Measurements from ENCODE around the gene SPATA13.

The SPATA13 gene

DNA sequence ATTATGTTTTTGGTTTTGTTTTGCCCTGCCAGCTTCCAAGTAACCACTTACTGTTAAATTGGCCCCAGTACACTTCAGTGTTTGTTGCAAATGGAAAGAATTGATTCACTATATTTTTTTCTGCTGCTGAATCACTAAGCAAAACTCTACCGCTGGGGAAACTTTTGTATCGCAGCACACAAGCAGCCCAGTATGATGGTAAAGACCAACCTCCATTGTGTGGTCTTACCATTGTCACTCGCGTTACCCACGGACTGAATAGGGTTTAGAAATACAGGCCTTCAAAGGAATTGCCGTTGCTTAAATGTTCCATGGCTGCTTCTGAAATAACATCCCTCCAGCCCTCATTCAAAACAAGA is 7.9 kb downstream of the SPATA13 start:
- no peak for DNase-seq

DNA sequence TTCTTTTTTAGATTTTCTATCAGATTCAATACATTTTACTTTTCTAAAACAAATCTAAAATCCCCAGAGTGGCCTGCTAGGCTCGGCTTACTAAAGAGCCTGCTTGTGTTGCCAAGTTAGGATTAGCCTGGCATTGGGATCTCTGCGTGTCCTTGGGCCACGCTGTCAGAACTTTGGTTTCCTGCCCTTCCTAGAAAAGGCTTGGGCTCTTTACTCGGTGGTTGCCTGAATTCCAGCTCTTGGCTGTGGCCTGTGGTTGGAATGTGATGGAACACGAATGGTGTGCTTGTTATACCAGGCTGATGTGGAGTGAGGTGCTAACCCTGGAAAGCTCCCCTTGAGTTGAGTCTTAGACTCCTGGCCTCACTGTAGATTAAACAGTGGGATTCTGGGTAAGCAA is 8.5 kb downstream of the SPATA13 start:
- no peak for DNase-seq

DNA sequence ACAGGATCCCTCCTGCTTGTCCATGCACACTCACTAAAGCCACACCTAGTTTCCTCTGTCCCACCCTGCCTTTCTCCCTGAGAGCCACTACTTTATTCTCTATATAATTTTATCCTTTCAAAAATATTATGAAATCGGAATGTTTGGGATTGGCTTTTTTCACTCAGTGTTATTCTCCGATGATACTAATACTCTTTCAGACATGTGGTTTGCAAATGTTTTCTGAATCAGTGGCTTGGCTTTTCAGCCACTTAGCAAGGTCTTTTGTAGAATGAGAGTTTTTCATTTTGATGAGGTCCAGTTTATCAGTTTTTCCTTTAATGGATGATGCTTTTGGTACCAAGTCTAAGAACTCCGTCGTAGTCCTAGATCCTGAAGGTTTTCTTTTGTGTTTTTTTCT is 11.6 kb downstream of the SPATA13 start:
- DNase-seq = no peak

DNA sequence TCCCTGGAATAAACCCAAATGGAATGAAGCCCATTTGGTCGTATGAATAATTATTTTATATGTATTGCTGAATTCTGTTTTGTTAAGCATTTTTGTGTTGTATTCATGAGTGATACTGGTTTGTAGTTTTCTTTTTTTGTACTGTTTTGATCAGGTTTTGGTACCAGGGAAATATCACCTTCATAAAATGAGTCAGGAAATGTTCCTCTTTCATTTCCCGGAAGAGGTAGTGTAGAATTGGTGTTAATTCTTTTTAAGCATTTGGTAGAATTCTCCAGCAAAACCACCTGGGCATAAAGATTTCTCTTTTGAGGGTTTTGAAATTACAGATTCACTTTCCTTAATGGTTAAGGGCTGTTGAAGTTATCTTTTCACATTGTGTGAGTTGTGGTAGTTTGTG is 13.3 kb downstream of the SPATA13 start:
- no peak for DNase-seq

DNA sequence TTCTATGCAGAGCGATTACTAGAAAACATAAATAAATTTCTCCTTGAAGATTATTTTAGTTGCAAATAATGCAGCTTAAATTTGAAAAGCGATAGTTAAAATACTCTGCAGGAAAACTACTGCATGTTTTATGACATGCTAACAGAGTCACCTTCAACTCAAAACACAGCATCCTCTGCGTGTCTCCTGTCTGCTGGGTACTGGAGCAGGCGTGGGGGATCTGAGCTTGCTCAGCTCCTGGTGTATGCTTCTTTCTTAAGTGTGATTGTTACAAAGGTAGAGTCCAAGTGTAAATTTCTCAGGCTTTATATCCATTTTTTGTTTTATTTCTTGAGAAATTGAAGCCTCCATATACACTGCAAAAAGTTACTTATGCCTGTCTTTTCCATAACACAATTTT is 15.3 kb downstream of the SPATA13 start:
- no peak for DNase-seq

DNA sequence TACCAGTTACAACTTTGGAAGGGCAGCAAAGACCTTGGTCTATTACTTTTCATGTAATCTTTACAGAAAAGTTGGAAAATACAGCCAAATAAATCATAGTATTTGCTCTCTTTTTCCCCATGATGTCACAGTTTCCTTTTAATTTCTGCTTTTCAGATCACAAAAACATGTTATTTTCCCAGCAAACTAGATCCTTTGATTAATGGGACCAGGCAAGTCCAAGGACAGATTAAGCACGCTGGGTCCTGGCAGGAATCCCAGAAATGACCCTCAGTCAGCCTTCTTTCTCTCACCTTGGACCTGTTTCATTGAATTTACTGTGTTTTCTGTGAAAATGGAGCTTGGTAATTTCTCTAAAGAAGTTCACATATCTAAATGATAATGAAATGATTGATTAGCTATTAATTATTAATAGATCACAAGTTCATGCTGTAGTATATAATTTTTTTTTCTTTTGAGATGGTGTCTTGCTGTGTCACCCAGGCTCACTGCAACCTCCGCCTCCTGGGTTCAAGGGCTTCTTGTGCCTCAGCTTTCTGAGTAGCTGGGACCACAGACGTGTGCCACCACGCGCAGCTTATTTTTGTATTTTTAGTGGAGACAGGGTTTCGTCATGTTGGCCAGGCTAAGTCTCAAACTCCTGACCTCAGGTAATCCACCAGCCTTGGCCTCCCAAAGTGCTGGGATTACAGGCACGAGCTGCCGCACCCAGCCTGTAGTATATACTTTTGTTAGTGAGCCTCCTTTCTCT is 16.0 kb downstream of the SPATA13 start:
- no peak for DNase-seq

DNA sequence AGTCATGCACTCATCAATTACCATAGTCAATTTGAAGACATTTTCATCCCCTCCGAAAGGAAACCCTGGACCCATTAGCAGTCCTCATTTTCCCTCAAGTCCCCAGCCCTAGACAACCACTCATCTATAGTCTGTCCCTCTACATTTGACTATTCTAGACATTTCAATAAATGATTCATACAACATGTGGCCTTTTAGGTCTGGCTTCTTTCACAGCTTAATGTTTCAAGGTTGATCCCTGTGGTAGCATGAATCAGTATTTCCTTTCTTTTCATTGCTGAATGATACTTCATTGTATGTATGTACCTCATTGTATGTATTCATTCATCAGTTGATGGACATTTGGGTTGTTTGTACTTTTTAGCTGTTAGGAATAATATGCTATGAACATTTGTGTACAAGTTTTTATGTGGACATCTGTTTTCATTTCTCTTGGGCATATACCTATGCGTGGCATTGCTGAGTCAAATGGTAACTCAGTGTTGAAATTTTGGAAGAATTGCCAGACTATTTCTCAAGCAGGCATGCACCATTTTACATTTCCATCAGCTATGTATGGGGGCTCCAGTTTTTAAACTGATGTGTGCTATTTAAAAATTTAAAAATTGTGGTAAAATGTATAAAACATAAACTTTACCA is 18.4 kb downstream of the SPATA13 start:
- no peak for DNase-seq

DNA sequence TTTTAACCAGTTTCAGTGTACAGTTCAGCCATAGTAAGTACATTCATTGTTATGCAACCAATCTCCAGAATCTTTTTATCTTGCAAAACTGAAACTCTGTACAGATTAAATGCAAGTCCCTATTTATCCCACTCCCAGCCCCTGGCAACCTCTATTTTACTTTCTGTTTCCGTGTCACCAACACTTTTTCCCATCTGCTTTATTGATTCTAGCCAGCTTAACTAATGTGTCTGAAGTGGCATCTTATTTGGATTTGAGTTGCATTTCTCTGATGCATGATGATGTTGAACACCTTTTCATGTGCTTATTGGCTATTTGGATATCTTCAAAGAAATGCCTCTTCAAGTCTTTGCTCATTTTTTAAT is 18.9 kb downstream of the SPATA13 start:
- DNase-seq = no peak

DNA sequence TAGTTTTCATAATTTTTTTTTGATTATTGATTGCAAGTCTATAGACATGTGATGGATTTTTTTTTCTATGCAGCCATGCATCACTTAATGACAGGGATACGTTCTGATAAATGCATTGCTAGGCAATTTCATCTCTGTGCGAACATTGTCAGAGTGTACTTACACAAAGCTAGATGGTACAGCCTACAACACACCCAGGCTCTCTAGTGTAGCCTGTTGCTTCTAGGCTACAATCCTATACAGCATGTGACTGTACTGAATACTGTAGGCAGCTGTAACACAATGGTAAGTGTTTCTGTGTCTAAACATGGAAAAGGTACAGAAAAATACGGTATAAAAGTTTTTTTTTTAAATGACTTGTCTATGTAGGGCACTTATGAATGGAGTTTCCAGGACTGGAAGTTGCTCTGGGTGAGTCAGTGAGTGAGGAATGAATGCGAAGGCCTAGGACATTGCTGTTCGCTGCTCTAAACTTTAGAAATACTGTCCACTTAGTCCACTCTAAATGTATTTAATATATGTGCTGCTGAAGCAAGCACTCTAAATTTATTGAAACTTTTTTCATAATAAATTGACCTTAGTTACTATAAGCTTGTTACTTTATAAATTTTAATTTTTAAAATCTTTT is 20.3 kb downstream of the SPATA13 start:
- DNase-seq = no peak

DNA sequence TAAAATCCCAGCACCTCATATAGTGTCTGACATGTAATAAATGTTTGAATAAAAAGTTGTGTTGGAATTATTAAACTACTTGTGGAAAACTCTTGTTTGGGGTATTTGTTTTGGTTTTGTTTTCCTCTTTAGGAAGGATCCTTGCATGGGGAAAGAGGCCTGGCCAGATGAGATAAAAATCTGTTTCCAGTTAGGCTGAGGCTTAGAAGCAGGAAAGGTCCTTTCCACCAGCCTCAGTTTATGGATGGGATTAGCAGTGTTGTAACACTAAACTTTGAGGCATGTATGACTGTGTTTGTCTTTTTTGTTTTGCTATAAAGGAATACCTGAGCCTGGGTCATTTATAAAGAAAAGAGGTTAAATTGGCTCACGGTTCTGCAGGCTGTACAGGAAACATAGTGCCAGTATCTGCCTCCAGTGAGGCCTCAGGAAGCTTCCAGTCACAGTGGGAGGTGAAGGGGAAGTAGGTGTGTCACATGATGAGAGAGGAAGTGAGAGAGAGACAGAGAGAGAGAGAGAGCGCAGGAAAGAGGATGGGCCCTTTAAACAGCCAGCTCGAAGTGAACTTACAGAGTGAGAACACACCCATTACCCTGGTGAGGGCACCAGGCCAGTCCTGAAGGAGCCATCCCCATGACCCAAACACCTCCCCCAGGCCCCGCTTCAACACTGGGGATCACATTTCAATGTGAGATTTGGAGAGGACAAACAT is 21.6 kb downstream of the SPATA13 start:
- DNase-seq = no peak

DNA sequence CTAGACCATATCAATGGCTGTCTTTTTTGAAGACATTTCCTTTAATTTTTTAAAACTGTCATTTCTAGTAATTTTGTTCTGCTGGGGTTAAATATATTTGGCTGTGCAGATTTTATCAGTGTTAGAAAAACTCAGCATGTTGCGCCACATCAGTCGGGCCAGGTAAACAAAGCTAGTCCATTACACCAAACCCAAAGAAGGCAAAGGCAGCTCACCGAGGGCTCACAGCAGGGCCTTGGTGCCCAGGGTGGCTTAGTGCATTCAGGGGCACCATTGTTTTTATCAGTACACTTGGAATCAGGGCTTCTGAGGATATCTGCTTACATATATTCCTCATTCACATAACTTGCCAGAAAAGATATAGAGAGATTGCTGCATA is 22.2 kb downstream of the SPATA13 start:
- no peak for DNase-seq

DNA sequence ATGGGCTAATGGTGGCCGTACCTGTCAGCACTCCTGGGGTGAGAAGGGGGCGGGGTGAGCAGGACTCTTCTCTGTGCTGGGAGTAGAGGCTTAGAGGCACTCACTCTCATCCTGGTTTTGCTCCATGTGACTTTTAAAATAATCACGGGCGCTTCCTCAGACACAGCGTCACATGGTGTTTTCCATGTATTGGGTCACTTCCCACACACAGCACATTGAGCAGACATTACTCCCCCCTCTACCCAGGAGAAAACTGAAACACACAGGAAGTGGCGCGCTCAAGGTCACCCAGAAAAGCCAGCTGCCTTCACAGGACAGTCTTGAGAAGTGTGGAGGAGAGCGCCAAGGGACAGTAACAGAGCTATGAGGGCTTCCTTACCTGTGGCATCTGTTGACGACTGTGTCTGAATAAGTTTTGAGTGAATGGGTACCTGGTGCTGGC is 23.2 kb downstream of the SPATA13 start:
- DNase-seq = no peak

DNA sequence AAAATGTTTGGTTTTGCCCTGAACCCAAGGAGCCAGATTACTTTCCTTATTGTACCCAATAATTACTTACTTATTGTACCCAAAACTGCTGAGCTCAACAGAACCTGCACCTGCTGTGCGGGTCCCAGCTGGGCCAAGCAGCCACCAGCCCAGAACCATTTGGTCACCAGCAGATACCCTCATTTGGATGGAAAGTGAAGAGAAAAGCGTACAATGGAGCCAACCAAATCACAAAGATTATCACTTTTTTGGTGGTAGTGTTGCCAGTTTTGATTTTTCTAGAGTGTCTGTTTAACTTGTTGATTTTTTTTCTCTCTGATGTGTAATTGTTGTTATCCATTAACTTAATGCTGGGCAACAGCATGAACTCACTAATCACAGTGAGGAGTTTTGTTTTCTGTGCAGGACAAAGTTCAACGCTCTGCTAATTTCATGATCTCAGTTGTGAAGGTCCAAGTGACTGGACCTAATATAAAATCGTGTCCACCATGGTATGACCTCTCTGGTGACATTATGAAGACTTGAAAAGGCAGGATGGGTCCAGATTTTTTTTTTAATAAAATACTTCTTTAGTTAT is 23.8 kb downstream of the SPATA13 start:
- DNase-seq = no peak

DNA sequence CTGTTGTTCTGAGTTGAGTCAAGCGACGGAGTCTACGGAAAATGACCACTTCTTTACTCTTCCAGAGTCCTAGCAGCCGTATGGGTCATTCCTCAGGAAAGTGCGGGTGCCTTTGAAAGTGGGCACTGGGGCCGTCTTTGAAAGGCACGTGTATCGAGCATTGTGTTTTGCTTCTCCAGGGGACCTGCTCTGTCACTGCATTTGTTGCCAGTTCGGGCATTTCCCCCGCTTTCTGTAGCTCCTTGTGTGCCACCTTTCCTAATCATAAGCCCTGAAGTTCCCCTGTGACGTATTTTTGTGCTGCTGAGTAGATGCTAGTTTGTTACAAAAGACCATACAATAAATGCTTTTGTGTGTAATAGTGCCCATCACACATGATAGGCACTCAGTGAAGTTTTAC is 24.4 kb downstream of the SPATA13 start:
- no peak for DNase-seq

DNA sequence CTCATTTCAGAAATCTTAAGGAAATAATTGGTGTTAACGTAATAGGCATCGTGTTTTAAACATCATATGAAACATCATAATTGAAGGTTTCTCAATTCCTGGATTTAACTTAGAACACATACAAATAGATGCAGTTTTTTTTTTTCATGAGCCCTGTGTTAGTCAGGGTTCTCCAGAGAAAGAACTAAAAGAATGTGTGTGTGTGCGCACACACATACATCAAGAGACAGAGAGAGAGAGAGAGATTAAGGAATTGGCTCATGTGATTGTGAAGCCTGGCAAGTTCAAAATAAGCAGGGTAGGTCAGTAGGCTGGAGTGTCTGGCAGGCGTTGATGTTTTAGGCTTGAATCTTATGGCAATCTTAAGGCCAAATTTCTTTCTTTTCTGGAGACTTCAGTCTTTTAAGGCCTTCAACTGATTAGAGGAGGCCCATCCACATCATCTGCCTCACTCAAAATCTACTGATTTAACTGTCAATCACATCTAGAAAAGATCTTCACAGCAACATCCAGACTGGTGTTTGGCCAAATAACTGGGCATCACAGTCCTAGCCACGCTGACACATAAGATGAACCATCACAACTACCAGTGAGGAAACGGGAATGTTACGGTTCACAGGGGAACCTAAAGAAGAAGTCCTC is 25.2 kb downstream of the SPATA13 start:
- DNase-seq = no peak

DNA sequence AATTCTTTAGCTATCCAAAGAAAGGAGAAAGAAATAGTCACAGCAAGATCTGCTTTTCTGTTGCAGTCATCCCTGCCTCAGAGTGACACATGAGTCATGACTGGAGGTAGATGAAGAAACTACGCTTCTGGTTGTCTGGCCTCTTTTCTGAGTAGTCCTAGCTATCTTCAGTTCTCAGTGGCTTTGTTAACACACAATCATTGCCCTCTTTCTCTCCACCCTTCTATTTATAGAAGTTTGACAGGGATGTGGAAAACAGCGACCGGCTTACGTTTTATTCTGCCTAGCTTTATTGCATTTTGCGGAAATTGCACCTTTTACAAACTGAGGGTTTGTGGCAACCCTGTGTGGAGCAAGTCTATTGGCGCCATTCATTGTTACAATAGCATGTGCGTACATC is 26.7 kb downstream of the SPATA13 start:
- peak in 1 of 2 donors; percentile 2 for DNase-seq

DNA sequence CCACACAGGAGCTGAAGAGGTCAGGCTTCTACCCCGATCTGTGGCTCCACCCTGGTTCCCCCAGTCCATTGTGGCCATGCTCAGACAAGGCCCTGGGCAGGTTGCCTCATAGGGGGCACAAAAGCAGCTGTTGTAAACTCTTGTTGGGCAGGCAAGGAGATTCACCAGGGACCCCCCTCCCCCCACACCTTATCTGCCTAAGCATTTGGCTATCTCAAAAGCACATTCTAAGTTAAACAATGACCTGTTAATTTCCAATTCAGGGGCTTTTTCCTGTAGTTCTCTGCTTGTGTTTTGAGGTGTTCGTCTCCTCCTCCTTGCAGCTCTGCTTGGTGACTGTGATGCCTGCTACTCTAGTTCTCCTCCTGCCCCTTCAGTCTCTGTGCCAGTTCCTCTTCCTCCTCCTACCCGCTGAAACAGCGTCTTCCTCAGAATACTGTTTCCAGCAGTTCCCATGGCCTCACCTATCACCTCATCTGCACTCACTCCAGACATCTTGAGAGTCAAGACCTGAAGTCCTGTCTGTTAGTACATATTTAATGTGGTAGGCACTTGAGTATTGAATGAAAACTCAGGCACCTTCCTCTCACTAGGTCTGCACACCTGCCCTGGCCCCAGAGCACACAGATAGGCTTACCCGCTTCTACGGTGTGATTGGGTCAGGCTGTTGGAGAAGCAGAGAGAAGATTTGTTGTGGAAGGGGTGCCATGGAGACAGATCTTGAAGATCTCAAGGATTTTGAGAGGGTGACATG is 31.7 kb downstream of the SPATA13 start:
- DNase-seq = no peak

DNA sequence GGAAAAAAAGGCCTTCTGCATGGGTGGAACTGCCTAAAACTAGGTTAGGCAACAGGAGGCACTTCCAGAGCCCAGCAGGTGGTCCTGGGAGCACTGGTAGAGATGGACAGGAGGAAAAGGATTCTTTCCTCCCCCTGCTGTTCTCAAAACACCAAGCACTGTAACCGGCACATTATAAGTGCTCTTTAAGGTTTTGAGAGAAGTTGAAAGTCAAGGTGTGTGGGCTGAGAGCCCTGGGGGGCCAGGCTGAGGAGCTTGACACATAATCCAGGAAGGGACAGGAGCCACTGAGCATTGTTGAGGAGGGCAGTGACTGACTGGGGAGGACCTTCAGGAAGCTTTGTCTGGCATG is 32.3 kb downstream of the SPATA13 start:
- DNase-seq = no peak

DNA sequence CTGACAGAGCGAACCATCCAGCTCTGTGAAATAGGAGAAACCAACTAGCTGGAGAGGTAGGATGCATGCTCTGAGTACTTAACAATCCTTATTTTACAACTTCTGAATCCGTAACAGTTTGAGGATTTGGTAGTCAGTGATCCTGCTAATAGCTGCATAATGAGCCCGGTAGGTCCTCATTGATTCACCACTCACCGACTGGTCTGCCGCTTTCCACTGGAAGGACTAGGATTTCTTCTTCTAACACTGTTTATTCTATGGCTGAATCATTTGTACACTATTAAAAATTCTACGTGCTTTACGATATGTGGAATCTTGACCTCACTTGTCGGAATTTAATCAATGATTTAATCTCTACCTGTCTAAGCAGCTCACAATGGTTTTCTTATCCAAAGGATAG is 33.9 kb downstream of the SPATA13 start:
- no peak for DNase-seq

DNA sequence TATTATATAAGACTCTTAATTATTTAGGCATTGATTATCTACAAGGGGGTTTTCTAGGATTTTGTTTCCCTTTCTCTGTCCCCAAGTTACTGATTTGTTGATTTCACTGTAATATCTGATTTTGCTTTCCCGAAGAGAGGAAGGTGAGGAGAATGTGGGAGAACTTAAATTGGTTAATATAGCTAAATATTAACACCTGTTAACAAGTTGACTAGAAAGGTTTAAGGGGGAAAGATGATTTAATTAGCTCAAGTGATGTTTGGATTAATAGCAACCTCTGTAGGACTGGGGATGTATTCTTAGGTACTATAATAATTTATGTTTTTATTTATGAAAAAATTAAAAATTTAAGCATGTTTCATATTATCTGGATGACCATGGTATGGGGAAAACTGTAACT is 35.1 kb downstream of the SPATA13 start:
- no peak for DNase-seq

DNA sequence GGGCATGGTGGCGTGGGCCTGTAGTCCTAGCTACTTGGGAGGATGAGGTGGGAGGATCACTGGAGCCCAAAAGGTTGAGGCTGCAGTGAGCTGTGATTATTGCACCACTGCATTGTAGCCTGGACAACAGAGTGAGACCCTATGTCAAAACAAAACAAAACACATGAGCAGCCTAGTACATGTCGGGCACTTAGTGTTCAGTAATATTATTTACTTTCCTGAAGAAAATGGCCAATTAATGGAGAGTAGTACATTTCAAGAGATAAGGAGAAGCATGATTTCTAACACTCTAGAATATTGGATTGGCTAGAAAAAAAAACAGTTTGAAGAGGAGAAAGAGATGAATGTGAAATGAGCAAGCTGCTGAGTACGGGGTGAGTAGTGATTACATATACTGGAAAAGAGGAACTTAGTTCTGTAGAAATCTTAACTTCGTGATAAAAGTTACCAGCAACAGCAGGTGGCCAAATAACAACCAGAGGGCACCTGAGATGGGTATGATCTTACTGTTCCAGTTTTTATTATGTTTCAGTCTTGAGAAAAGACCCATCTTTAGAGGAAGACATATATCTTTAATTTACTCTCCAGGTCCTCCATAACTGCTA is 36.2 kb downstream of the SPATA13 start:
- DNase-seq = no peak

DNA sequence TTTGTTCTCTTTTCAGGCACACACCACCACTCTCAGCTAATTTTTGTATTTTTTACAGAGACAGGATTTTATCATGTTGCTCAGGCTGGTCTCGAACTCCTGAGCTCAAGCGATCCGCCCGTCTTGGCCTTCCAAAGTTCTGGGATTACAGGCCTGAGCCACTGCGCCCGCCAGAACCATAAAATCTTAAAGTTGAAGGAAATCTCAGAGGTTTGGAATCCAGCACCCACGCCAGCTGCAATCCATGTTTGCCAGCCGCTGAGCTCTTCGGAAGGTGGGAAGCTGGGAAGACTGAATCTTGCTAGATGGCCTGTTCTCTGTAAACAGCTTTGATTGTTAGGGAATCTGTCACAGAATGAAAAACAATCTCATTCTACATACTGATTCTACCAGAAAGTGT is 38.5 kb downstream of the SPATA13 start:
- DNase-seq = no peak
